Stomach (tissue), 9 donors: ENCODE data around the gene CACNA1I. TPM values are rescaled to one million over a fixed set of nuclear protein-coding genes. Genes with fewer than 3 reads are reported as not detected.

Experiments
- DNase-seq, 2 donors: peaks; one replicate each; pipeline versions ENCODE4 v3.0.0 to v3.0.0-alpha.2; 2013 to 2019
- H3K27ac ChIP-seq, 5 donors: fragments of 200-600 bp in 4 of 5; sonication (generic) in 4 of 5; one replicate each; pipeline ENCODE4 v1.5.1; 2013 to 2019; ENCODE audit warnings: mild to moderate bottlenecking in 1 of 5, moderate library complexity in 1 of 5
- H3K27me3 ChIP-seq, 3 donors: fragments of 200-600 bp; sonication (generic); one replicate each; pipeline ENCODE4 v1.5.1; 2017 to 2019; ENCODE audit warnings: mixed run types in 1 of 3
- H3K36me3 ChIP-seq, 4 donors: fragments of 200-600 bp; sonication (generic); 1 replicate in 3 of 4; 2 replicates in 1 of 4; pipeline ENCODE4 v1.5.1; 2016 to 2019
- H3K4me1 ChIP-seq, 4 donors: fragments of 200-600 bp; sonication (generic); one replicate each; pipeline ENCODE4 v1.5.1; 2016 to 2019
- H3K4me3 ChIP-seq, 4 donors: fragments of 200-600 bp; sonication (generic) in 3 of 4; one replicate each; pipeline ENCODE4 v1.5.1; 2016 to 2019; ENCODE audit warnings: mild to moderate bottlenecking in 1 of 4
- H3K9me3 ChIP-seq, 4 donors: fragments of 200-600 bp; sonication (generic); one replicate each; pipeline ENCODE4 v1.5.1; 2016 to 2019
- CTCF ChIP-seq, 7 experiments: fragments of 450-650 bp in 4 of 7; fragments of 200-600 bp in 3 of 7; sonication (generic) in 3 of 7; IDR thresholded peaks; one replicate each; pipeline ENCODE4 v1.5.1; 2016 to 2019; ENCODE audit warnings: antibody characterized with exemption in 7 of 7, control low read depth in 2 of 7, mild to moderate bottlenecking in 1 of 7
- EP300 ChIP-seq: sonication (generic); formaldehyde crosslinking; IDR thresholded peaks from one replicate; pipeline ENCODE4 v1.6.1; 2017; ENCODE audit warnings: antibody characterized with exemption
- POLR2A ChIP-seq, 4 donors: fragments of 450-650 bp; IDR thresholded peaks; one replicate each; pipeline ENCODE4 v1.6.1; 2016; ENCODE audit warnings: antibody characterized with exemption in 4 of 4, control low read depth in 2 of 4, mild to moderate bottlenecking in 1 of 4, moderate library complexity in 1 of 4
- POLR2AphosphoS5 ChIP-seq, 3 donors: sonication (generic); formaldehyde crosslinking; IDR thresholded peaks; one replicate each; pipeline ENCODE4 v1.6.1; 2016; ENCODE audit warnings: antibody characterized with exemption in 3 of 3
- WGBS, 5 donors: extraction: QIAGEN DNeasy Blood & Tissue Kit in 3 of 5; methylation state at CpG; one replicate each; pipeline versions ENCODE4 v1.1.5 to v1.1.7; 2013 to 2018; 5-methylcytosine and 5-hydroxymethylcytosine counted together
- intact Hi-C: fragments of 100-400 bp; cut with DNase I; formaldehyde crosslinking; loops from one replicate; pipeline ENCODE4 v1.15.1; 2023; ENCODE audit warnings: low total_unique reads
- polyA plus RNA-seq, 3 donors: library from polyadenylated mRNA; stranded (reverse); fragments of 200-250 nt; gene quantifications; one replicate each; pipeline ENCODE4 v1.2.3, GENCODE V29; 2013
- total RNA-seq, 5 donors: library from RNA; depleted of rRNA; stranded (reverse); fragments of >200 nt; gene quantifications; one replicate each; pipeline versions ENCODE4 v1.1.0 to v1.2.3, GENCODE V29; 2014 to 2016
- donor health status: healthy with polysubstance abuse.
- donor health status: Bipolar disorder and iron deficiency.
- donor health status: healthy.

Gene CACNA1I
- total and polyA plus RNA-seq, 8 donors = 0.06 to 4.0 (median 0.22) TPM; not detected in 2

GRCh38 chr22:39635719-39636118 is 65.2 kb downstream of the CACNA1I start:
- TF ChIP-seq CTCF (IDR thresholded peaks at IDR 0.05) (no peak), POLR2AphosphoS5 (IDR thresholded peaks at IDR 0.05) (no peak)
- WGBS, 5 donors = 56 to 77% (median 70%) methylated on average over 4 to 6 of the region's 6 CpGs
- Histone ChIP-seq H3K9me3 (peaks cover 0 to 19% (median 4%) of the 10 kb centered on the region in 4 donors), H3K27ac (no peak overlapping the region), H3K4me3 (no peak overlapping the region), H3K4me1 (no peaks in the 10 kb centered on the region), H3K36me3 (no peaks in the 10 kb centered on the region), H3K27me3 (peaks cover 0 to 25% (median 0%) of the 10 kb centered on the region in 3 donors)
- intact Hi-C loops = no loop called here
- no peak for DNase-seq

GRCh38 chr22:39638958-39639357 is 68.4 kb downstream of the CACNA1I start:
- TF ChIP-seq POLR2A (IDR thresholded peaks at IDR 0.05) (no peak), EP300 (no peak), CTCF (IDR thresholded peaks at IDR 0.05) (no peak), POLR2AphosphoS5 (IDR thresholded peaks at IDR 0.05) (no peak)
- DNase-seq = no peak
- Histone ChIP-seq H3K9me3 (peaks cover 0 to 13% (median 4%) of the 10 kb centered on the region in 4 donors), H3K27ac (no peak overlapping the region), H3K27me3 (peaks cover 0 to 35% (median 5%) of the 10 kb centered on the region in 3 donors), H3K36me3 (no peaks in the 10 kb centered on the region), H3K4me3 (no peak overlapping the region), H3K4me1 (no peaks in the 10 kb centered on the region)
- intact Hi-C loops = no loop called here
- 29 to 61% (median 54%) methylated on average over 2 of the region's 2 CpGs for WGBS, 5 donors

- no peaks in the 10 kb centered on the region for H3K4me1 ChIP-seq
- H3K27me3 ChIP-seq = peaks cover 0 to 40% (median 5%) of the 10 kb centered on the region in 3 donors
- WGBS, 5 donors = 74 to 89% (median 82%) methylated on average over 7 to 9 of the region's 9 CpGs
- intact Hi-C loops = no loop called here
- peaks cover 0 to 5% (median 2%) of the 10 kb centered on the region in 4 donors for H3K9me3 ChIP-seq
- TF ChIP-seq POLR2A (IDR thresholded peaks at IDR 0.05) (no peak), EP300 (no peak), POLR2AphosphoS5 (IDR thresholded peaks at IDR 0.05) (no peak), CTCF (IDR thresholded peaks at IDR 0.05) (no peak)
- H3K27ac ChIP-seq = no peak overlapping the region
- H3K36me3 ChIP-seq = no peaks in the 10 kb centered on the region
- H3K4me3 ChIP-seq = no peak overlapping the region
- DNase-seq = no peak
Measured at GRCh38 chr22:39641660-39642310, 71.2 kb downstream of the CACNA1I start.

- no peak overlapping the region for H3K4me3 ChIP-seq
- no peaks in the 10 kb centered on the region for H3K4me1 ChIP-seq
- H3K36me3 ChIP-seq = no peaks in the 10 kb centered on the region
- TF ChIP-seq CTCF (IDR thresholded peaks at IDR 0.05) (no peak), POLR2AphosphoS5 (IDR thresholded peaks at IDR 0.05) (no peak), POLR2A (IDR thresholded peaks at IDR 0.05) (no peak), EP300 (no peak)
- intact Hi-C loops = no loop called here
- H3K27ac ChIP-seq = no peak overlapping the region
- 64 to 76% (median 71%) methylated on average over 8 to 9 of the region's 9 CpGs for WGBS, 5 donors
- peaks cover 0 to 40% (median 5%) of the 10 kb centered on the region in 3 donors for H3K27me3 ChIP-seq
- H3K9me3 ChIP-seq = peaks cover 0 to 5% (median 2%) of the 10 kb centered on the region in 4 donors
- no peak for DNase-seq
Measured at GRCh38 chr22:39643311-39644083, 72.9 kb downstream of the CACNA1I start.
